ENCODE data around the gene ZNF738. TPM values are rescaled to one million over a fixed set of nuclear protein-coding genes. Genes with fewer than 3 reads are reported as not detected.
"Not testable (repeated sequence)": the region's sequence is repeated elsewhere in the genome, so short reads cannot be mapped to it uniquely, and the experiment has no call there.

ZNF738 gene
- 159 and 162 TPM in 2 replicates for polyA plus RNA-seq
- 79.4 and 82.8 TPM in 2 replicates for polyA minus RNA-seq

DNA sequence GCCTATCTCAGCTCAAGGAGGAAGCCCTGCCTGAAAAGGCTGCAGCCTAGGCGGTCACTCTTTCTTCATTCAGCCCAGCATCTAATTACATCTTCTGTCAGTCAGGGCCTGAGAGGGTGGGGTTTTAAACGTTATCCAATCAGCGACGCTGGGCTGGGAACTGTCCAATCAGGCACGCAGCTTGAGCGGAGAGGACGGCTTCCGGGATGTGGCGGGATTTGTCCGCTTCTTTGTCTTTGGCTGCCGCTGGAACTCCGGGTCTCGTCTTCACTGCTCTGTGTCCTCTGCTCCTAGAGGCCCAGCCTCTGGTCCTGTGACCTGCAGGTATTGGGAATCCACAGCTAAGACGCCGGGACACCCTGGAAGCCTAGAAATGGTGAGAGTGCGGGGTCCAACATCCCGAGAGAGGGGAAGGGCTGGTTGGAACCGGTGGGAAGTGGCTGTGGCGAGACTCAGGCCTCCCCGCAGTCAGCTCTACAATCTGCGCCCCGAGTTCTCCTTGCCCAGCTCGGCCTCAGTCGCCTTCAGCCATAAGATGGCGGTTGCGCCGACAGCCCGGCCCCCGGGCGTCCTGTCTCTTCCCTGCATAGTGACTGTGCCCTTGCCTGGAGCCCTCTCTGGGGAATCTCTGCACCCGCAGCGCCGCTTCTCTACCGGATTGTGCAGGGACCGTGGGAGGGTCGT, at the start of gene ZNF738:
Gene ZNF738, plus strand, starts transcription at position 233 of the 684 bp plus-strand sequence. Its CDS starts 141 bp downstream, at position 374.
- H3K27ac ChIP-seq (ENCODE audit: low read length) = peak within 1 kb of the TSS; percentile 92

DNA sequence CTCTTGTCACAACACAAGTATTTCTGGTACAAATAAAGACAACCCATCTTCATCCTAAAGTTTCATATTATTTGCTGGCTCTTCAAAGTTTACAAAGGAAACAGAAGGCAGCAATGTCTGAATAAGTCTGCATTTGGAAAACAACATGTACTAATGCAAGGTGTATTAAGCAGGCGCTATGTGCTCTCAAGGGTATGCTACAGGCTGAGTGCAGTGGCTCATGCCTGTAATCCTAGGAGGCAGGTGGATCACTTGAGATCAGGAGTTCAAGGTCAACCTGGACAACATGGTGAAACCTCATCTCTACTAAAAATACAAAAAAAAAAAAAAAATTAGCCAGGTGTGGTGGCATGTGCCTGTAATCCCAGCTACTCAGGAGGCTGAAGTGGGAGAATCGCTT, 46.0 kb upstream of the ZNF738 start:
- not testable (repeated sequence) for H3K4me3 ChIP-seq (ENCODE audit: low read length); H3K9me3 ChIP-seq (ENCODE audit: low read length); H3K27me3 ChIP-seq (ENCODE audit: insufficient read depth, low read depth, low read length); H3F3A ChIP-seq (ENCODE audit: insufficient read depth, low read length, poor library complexity, severe bottlenecking); H2AFZ ChIP-seq (ENCODE audit: low read depth, low read length); H3K4me2 ChIP-seq (ENCODE audit: low read length); H4K20me1 ChIP-seq (ENCODE audit: insufficient read depth); H3K36me3 ChIP-seq (ENCODE audit: insufficient read depth, low read length); H3K9me2 ChIP-seq (ENCODE audit: insufficient read depth, low read length); H3K27ac ChIP-seq (ENCODE audit: low read length); H3K9ac ChIP-seq (ENCODE audit: low read length)
- peaks cover 73% of the 10 kb centered on the region for H3K79me2 ChIP-seq (replicated peaks; ENCODE audit: insufficient read depth, low read length)

More for the DNA sequence above, at the start of gene ZNF738:
- Histone ChIP-seq H3K9me2 (ENCODE audit: insufficient read depth, low read length) (no peaks in the 10 kb centered on the region), H3K9ac (ENCODE audit: low read length) (peak within 1 kb of the TSS; percentile 91), H4K20me1 (ENCODE audit: insufficient read depth) (no peaks in the 10 kb centered on the region), H3K27me3 (ENCODE audit: insufficient read depth, low read depth, low read length) (no peaks in the 10 kb centered on the region), H2AFZ (ENCODE audit: low read depth, low read length) (peak within 1 kb of the TSS; percentile 73), H3K4me2 (ENCODE audit: low read length) (peak within 1 kb of the TSS; percentile 55), H3K4me3 (ENCODE audit: low read length) (peak within 1 kb of the TSS; percentile 92), H3K36me3 (ENCODE audit: insufficient read depth, low read length) (peaks cover 12% of the 10 kb centered on the region), H3F3A (ENCODE audit: insufficient read depth, low read length, poor library complexity, severe bottlenecking) (no peaks in the 10 kb centered on the region), H3K79me2 (replicated peaks; ENCODE audit: insufficient read depth, low read length) (peaks cover 25% of the 10 kb centered on the region), H3K9me3 (ENCODE audit: low read length) (no peaks in the 10 kb centered on the region)
- peak; percentile 39 for TF ChIP-seq SMC3 (conservative IDR thresholded peaks at IDR 0.05; ENCODE audit: poor library complexity)
- TF ChIP-seq POLR2AphosphoS5 (IDR thresholded peaks at IDR 0.05) = peak; percentile 94
- TF ChIP-seq, protein P1, sequence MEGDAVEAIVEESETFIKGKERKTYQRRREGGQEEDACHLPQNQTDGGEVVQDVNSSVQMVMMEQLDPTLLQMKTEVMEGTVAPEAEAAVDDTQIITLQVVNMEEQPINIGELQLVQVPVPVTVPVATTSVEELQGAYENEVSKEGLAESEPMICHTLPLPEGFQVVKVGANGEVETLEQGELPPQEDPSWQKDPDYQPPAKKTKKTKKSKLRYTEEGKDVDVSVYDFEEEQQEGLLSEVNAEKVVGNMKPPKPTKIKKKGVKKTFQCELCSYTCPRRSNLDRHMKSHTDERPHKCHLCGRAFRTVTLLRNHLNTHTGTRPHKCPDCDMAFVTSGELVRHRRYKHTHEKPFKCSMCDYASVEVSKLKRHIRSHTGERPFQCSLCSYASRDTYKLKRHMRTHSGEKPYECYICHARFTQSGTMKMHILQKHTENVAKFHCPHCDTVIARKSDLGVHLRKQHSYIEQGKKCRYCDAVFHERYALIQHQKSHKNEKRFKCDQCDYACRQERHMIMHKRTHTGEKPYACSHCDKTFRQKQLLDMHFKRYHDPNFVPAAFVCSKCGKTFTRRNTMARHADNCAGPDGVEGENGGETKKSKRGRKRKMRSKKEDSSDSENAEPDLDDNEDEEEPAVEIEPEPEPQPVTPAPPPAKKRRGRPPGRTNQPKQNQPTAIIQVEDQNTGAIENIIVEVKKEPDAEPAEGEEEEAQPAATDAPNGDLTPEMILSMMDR (IDR thresholded peaks at IDR 0.05; ENCODE audit: poor library complexity, severe bottlenecking) = no peak
- peak; percentile 87 for TF ChIP-seq TAF1 (IDR thresholded peaks at IDR 0.05; ENCODE audit: low read depth)
- TF ChIP-seq RAD21 (conservative IDR thresholded peaks at IDR 0.05) = peak; percentile 30
- TF ChIP-seq REST (IDR thresholded peaks at IDR 0.05; ENCODE audit: borderline replicate concordance) = peak; percentile 97
- TF ChIP-seq EZH2 (IDR thresholded peaks at IDR 0.05; ENCODE audit: borderline replicate concordance, insufficient read depth, low read length, poor library complexity, severe bottlenecking) = no peak
- TF ChIP-seq EP300 (conservative IDR thresholded peaks at IDR 0.05; ENCODE audit: poor library complexity, severe bottlenecking) = peak; percentile 40
- TF ChIP-seq MXI1 (conservative IDR thresholded peaks at IDR 0.05; ENCODE audit: poor library complexity, severe bottlenecking) = no peak

Measured in neural cell (in vitro differentiated cells).